ENCODE measurements around the gene CDC123.

CDC123 gene

DNA sequence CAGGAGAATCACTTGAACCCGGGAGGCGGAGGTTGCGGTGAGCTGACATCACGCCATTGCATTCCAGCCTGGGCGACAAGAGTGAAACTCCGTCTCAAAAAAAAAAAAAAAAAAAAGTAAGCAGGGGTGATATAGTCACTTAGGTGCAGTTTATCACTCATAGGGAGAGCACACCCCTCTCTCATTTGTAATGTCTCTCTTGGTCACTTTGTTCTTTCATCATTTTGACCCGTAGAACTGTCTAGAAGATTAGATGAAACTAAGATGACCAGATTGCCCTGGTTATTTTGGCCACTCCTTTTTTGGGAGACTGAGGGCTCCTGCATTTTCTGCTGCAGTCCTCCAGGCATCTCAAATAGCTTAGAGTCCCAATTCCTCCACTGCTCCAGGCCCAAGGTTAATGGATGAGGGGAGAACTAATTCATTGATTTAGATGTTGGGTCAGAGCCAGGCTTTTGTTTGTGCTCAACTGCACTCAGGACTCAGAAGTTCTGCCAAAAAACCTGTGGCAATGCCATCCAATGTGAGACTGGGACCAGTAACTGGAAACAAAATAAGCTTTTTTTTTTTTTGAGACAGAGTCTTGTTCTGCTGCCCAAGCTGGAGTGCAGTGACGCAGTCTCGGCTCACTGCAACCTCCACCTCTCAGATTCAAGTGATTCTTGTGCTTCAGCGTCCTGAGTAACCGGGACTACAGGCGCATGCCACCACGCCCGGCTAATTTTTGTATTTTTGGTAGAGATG, 103.4 kb downstream of the CDC123 start:
- no peak for DNase-seq (ENCODE audit: low read depth in 2 of 2)
